ENCODE results near the gene NR2E1.

NR2E1 gene

DNA sequence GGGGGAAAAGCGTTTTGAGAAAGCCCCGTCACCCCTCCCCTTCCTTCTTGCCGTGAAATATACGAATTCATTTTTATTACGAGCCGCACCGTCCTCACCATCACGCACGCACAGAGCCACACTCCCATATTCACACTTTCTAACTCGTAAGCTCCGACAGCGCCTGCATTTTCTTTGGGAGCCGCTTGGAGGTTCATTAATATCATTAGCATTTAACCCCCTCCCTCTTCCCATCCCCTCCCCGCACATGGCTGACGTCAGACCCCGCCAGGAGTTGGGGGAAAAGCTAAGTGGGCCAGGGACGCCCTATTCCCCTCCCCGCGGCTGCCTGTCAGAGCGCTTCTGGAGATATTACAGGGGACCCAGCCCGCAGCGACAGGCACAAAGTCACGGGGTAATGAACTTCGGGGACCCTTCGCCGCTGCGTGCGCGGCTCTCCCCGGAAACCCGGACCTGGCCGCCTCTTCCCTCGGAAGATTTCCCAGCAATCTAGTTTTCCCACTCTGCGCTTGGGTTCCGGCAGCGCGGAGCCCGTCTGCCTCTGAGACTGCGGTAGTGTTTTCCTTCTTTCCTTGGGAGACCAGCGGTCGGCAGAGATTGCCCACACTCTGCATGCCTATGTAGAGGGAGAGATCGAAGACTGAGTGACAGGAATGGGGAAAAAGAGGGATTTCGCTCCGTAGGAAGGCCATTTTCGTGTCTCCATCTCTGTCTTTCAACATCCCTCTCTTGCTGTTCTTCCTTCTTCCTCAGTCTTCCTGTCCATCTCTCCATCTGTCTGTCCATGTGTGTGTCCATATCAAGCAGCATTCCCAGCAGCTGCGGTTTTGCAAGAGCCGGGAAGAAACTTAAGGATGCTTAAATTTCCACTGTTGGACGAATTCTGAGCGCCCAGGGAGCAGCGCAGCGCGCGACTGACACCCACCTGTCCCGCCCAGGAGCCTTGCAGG lies at the start of gene NR2E1:
Gene NR2E1, plus strand, starts transcription at position 309 of the 950 bp plus-strand sequence. CDS start 744 bp downstream, outside the sequence.
- peak; percentile 49 for DNase-seq

- no peak for DNase-seq
Measured at GRCh38 chr6:108116546-108117426, 49.0 kb upstream of the NR2E1 start.

DNA sequence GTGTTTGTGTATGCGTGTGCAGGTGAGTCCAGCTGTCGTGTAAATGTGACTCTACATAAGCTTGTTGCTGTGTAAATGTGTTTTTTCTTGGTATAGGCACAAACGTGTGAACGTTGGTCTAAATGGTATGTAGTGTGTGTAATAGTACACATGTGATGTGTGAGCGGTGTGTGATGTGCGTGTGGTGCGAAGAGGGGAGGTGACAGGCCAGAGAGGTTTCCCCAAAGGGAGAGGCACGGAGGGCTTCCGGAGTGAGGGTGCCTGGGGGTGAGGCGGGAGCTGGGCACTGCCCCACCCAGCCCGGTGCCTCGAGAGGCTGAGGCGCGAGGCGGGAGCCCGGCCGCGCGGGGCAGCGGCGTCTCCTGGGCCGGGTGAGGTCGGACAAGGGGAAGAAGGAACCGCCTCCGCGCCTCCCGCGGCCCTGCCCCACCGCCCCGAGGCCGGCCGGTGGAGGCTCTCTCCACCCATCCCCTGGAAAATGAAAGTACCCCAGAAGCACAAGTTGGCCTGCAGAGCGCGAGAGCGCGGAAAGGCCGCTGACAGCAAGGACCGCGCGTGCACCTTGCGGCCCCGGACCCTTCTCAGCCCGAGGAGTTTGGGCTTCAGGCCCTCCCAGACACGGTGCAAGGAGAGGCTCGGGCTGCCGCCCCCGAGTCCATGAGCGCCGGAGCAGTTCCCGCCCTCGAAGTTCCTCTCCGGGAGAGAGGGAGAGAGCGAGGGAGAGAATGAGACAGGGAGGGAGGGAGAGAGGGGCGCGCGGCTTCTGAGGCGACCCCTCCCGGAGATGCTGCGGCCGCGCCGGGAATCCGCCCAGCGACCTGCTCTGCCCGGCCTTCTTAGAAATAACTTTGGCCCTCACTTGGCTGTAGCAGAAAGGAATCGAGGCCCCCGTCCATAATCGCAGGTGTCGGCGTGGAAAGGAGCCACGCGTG lies 48.1 kb upstream of the NR2E1 start:
- peak; percentile 32 for DNase-seq

DNA sequence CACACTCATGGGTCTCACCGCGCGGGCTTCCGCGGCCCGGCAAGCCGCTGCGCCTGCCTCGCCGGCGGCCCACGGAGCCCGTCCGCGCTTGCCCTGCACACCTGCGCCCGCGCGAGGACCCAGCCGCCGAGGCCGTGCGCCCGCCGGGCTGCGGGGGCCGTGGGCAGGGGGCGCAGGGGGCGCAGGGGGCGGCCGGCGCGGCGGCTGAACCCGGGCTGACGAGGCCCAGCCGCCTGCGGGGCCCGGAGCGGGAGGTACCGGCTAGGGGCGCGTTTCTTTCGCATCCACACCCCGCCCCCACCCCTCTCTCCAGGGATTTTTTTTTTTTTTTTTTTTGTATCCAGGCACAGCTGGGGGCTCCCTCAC lies 47.5 kb upstream of the NR2E1 start:
- DNase-seq, result no peak

DNA sequence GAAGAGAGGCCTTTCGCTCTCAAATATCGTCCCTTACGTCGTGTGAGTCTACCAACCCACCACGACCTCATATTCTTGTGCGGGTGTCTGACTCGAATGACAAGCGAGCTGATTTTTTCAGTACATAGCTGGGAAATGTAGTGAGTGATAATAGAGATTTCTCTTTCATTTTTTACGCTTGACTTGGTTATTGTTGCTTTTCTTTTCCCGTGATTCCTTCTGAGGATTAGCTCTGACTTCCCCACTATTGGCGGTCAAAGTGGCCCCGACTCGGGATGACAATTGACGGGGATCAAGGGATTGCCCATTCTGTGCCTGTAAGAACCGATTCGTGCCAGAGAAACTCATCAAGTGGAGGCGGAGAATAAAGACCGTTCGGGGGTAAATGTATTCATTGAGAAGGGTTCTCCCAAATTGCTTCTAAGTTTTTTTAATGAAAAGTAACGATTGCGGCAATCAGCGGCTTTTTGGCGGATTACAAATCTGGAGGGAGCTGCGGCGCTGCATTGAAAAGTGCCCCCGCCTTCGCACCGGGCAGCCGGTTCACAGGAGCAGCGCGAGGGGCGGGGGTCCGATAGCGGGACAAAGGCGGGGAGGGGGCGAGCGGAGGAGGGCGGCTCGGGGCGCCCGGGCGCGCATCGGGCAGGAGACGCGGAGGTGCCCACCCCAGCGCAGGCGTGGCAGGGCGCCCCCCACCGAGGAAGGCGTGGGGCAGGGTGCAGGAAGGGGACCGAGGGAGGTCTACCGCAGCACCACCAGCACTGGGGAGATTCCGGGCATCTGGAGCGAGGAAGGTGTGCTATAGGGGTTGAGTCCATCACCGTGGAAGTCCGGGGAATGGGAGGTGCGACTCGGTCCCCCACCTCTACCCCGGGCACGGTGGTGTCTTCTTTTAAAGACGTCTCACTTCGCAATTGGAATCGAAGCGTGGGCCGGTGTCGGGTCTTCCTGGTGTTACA lies 46.7 kb upstream of the NR2E1 start:
- DNase-seq, result peak; percentile 47

- no peak for DNase-seq
Measured at GRCh38 chr6:108119769-108120141, 46.1 kb upstream of the NR2E1 start.

DNA sequence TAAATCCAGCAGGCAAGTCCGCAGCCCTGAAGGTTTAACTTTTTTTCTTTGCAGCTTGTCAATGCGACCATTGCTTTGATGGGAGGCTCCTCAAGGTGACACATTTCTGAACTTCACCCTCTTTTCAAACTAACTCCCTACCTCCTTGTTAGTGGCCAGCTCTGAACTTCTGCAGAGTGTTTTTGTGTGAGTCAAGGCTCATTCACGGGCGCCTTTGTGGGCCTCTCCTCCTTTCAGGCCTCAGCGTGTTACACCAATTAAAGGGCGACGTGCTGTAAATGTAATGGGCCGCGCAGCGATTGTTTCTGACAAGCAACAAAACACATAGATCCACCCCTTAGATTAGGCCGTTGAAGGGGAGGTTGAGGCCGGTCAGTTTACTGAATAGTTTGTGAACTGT lies 45.5 kb upstream of the NR2E1 start:
- no peak for DNase-seq

GRCh38 chr6:108121612-108122011 lies 44.2 kb upstream of the NR2E1 start:
- no peak for DNase-seq

- no peak for DNase-seq
Measured at GRCh38 chr6:108123481-108123929, 42.3 kb upstream of the NR2E1 start.

- no peak for DNase-seq
Measured at GRCh38 chr6:108123946-108124345, 41.9 kb upstream of the NR2E1 start.

GRCh38 chr6:108127056-108127455 lies 38.8 kb upstream of the NR2E1 start:
- DNase-seq, result no peak

GRCh38 chr6:108127826-108128225 lies 38.0 kb upstream of the NR2E1 start:
- no peak for DNase-seq

GRCh38 chr6:108130262-108130661 lies 35.6 kb upstream of the NR2E1 start:
- DNase-seq, result no peak

DNA sequence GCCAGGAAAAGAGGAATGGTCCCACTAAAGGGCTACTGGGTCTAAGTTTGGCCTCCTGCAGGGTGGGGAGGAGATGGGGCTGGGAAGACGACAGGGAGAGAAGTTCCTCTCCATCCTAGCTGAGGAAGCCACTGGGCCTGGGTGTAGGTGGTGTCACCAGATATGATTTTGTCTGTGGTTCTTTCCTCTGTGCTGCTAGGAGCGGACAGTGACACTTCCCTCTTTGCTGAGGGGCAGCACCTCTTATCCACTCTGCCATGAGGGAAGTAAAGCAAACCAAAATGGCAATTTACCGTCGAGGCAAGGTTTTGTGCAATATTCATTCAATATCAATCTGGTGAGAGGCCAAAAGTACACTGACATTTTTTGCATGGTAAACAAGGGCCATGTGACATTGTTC lies 33.0 kb upstream of the NR2E1 start:
- DNase-seq, result no peak

GRCh38 chr6:108133594-108134179 lies 32.1 kb upstream of the NR2E1 start:
- DNase-seq, result peak; percentile 48

GRCh38 chr6:108134213-108134970 lies 31.4 kb upstream of the NR2E1 start:
- no peak for DNase-seq

DNA sequence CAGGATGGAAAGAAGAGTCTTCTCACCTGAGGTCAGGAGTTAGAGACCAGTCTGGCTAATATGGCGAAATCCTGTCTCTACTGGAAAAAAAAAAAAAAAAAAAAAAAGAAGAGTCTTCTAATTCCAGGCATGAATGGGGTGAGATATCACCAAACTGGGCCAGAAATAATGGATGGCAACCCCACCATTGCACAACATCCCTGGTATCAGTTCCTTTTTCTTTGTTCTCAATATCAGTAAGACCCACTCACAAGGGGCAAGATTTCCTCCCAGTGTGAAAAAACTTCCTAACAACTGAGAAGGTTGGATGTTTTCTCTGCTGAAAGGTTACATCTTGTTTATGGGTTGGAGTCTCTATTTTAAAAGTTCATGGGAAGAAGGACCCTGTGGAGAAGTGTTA lies 23.6 kb upstream of the NR2E1 start:
- DNase-seq, result no peak

DNA sequence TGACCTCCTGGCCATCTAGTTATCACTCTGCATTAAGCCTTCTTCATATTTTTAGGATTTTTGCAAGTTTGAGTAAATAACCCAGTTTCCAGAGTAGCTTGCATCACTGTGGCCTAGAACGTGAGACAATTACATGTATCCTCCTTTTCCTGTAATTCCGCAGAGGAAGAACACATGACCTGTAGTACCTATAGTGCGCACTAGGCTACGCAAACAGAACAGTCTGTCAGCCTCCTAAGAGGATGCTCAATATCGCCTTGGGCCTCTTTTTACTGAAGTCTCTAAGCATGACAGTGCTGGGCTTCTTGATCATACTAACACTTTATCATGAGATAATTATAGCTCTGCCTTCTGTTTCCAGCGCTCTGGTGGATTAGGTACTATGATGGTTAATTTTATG lies 20.2 kb upstream of the NR2E1 start:
- DNase-seq, result no peak

GRCh38 chr6:108152446-108152845 lies 13.4 kb upstream of the NR2E1 start:
- DNase-seq, result no peak

All from hematopoietic multipotent progenitor cell treated with erythropoietin and hydrocortisone succinate and interleukin-3 and kit ligand, for 6 days (in vitro differentiated cells).